Urothelium cell line (cell line): Measurements from ENCODE around the gene AP3S2.
"Not testable (repeated sequence)": the region's sequence is repeated elsewhere in the genome, so short reads cannot be mapped to it uniquely, and the experiment has no call there.

Experiments used
- DNase-seq: peaks from one replicate; pipeline ENCODE4 v3.0.0; 2011; ENCODE audit warnings: low spot score, mixed read lengths
- FAIRE-seq: peaks from 2 replicates; lab custom pipeline; 2011; peaks lifted over from hg19 to GRCh38; lab: Jason Lieb, UNC

The AP3S2 gene

GRCh38 chr15:89904519-89904918 is 10.7 kb upstream of the AP3S2 start:
- DNase-seq (no peak), FAIRE-seq (no peak)

DNA sequence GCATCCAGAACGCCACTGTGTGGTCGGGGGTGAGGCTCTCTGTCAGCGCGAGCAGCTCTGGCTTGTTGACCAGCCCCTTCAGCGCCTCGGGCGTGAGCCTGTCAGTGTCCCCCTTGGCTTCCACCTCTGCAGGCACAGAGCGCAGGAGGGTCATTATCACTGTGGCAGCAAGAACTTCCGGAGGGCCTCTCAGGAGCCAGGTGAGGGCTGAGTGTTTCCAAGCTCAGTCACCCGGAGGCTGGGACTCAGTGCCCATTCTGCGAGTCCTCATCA is 10.0 kb upstream of the AP3S2 start:
- no peak for FAIRE-seq

GRCh38 chr15:89903015-89903857 is 9.4 kb upstream of the AP3S2 start:
- no peak for FAIRE-seq
- DNase-seq: no peak

More for the DNA sequence above, 10.0 kb upstream of the AP3S2 start:
- no peak for DNase-seq

DNA sequence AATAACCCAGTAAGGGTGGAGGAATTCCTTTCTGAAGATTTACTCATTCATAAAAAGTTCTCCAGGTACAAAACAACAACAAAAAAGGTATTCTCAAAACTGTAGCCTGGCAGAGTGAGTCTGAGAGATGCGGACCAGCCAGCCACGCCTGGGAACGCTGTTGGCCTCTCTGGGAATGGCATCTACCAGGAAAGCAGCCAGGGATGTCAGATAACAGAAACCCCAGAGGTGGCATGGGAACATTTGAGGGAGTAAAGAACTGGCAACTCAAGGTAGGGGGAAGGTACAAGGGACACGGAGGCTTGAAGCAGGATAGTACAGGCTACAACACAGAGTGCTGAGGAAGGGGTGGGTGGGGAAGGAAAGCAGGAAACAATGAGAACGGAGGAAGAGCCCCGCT is 7.1 kb upstream of the AP3S2 start:
- no peak for FAIRE-seq

GRCh38 chr15:89899951-89900567 is 6.3 kb upstream of the AP3S2 start:
- no peak for FAIRE-seq

More for the DNA sequence above, 7.1 kb upstream of the AP3S2 start:
- no peak for DNase-seq

GRCh38 chr15:89899295-89899945 is 5.6 kb upstream of the AP3S2 start:
- no peak for FAIRE-seq
- no peak for DNase-seq

More at GRCh38 chr15:89899951-89900567, 6.3 kb upstream of the AP3S2 start:
- no peak for DNase-seq

GRCh38 chr15:89898614-89899294 is 5.0 kb upstream of the AP3S2 start:
- DNase-seq: peak; percentile 68
- no peak for FAIRE-seq

DNA sequence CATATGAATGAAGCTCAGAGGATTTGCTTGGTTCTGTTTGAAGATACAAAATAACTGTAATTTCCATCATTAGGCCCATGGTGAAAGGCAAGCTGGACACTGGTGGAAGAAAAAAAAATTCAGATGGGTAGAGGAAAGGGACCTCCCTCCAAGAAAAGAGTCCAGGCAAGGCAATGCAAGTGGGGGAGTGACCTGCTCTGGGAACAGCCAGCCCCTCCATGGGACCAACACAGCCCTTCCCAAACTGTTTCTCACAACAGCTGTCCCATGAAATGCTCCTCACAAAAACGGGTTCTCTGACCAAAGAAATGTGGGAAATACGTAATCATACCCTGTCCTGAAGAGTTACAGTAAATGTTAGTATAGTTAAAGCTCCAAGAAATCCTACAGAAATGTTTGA is 4.4 kb upstream of the AP3S2 start:
- DNase-seq (no peak), FAIRE-seq (no peak)

DNA sequence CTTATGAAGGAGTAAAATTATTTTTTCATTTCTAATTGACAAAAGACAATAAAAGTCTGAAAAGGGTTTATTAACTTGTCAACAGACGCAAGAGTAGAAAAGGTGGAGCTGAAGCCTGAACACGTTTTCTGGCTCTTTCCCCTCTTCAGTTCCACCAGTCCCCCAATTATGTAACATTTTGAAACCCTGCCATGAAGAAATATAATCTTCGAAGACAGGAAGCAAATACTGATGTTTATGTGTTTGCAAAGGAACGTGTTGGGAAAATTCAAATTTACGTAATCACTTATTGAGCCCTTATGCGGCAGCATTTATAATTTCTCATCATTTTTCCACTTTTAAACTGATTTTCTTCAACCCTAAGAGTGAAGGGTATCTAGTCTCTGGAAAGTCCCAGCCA is 767 bp downstream of the AP3S2 start:
- FAIRE-seq (no peak), DNase-seq (no peak)

DNA sequence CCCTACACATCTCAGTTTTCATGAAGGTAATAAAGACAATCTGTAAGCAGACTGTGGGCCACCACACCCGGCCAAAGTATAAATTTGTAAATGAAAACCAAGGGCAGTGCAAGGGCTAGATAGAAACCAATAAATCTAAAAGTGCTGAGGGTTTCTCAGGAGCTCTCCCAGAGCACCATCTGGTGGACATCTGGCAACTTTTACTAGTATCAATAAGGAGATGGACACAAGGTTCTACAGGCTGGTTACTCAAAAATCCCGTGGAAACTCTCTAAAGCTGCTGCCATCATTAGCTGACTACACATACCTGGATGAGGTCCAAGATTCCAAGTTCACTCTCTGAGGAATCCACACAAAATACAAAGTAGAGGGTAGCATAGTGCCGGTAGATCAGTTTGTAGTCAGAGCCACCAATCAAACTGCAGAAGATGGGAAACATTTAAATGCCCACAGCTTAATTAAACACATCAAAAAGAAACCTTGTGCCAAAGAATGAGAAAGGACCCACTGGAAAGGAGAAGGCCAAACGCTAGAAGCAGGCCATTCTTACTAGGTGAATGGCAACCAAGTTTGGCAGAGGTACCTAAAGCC is 5.5 kb downstream of the AP3S2 start:
- FAIRE-seq: no peak

GRCh38 chr15:89885611-89886010 is 8.2 kb downstream of the AP3S2 start:
- FAIRE-seq: no peak
- no peak for DNase-seq

More for the DNA sequence above, 5.5 kb downstream of the AP3S2 start:
- peak; percentile 23 for DNase-seq

DNA sequence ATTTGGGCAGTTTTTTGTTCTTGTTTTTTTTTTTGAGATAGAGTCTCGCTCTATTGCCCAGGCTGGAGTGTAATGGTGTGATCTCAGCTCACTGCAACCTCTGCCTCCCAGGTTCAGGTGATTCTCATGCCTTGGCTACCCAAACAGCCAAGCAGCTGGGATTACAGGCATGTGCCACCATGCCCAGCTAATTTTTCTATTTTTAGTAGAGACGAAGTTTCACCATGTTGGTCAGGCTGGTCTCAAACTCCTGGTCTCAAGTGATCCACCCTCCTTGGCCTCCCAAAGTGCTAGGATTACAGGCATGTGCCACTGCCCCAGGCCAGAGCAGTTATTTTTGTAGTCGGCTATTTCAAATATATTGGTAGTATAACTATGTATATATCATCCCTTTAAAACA is 8.6 kb downstream of the AP3S2 start:
- FAIRE-seq, DNase-seq: not testable (repeated sequence)

DNA sequence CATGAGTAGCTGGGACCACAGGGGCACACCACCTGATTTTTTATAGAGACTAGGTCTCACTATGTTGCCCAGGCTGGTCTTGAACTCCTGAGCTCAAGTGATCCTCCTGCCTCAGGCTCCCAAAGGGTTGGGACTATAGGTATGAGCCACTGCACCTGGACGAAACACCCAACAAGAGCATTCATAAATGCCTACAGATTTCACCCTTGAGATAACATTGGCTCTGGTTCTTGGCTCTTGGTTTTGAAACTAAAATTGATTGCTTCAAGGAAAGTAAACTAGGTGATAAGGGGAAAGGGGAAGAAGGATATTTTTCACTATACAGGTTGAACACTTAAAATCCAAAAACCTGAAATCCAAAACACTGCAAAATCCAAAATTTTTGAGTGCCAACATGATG is 10.3 kb downstream of the AP3S2 start:
- FAIRE-seq (no peak), DNase-seq (no peak)

DNA sequence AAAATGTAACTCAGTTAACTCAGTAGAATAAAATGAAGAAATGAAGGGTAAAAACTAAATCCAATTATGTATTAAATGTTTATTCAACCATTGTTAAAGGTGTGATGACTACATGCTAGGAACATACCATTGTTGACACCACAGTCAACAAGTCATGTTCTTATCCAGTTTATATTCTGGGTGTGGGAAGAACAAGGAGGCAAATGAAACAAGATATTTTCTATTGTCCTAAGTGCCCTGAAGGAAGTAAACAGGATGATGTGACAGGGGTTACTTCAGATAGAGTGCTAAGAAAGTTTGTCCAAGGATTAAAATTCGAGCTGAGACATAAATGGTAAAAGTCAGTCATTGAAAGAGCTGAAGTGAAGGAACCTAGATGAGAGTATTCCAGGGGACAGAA is 13.1 kb downstream of the AP3S2 start:
- FAIRE-seq (no peak), DNase-seq (no peak)

DNA sequence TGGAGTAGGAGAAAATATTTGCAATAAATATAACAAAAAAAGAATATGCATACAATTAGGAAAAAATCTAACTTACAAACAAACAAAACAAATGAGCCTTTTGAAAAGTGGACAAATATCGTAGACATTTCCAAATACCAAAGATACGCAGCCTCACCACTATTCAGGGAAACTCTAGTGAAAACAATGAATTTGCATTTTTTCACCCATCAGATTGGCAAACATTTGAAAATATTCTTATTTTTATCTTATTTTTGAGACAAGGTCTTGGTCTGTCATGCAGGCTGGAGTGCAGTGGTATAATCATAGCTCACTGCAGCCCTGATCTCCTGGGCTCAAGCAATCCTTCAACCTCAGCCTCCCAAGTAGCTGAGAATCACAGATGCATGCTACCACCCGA is 15.5 kb downstream of the AP3S2 start:
- FAIRE-seq: no peak
- no peak for DNase-seq

GRCh38 chr15:89877083-89877425 is 16.7 kb downstream of the AP3S2 start:
- no peak for FAIRE-seq
- no peak for DNase-seq

- DNase-seq (no peak), FAIRE-seq (no peak)
Measured at GRCh38 chr15:89876396-89877082, 17.3 kb downstream of the AP3S2 start.

DNA sequence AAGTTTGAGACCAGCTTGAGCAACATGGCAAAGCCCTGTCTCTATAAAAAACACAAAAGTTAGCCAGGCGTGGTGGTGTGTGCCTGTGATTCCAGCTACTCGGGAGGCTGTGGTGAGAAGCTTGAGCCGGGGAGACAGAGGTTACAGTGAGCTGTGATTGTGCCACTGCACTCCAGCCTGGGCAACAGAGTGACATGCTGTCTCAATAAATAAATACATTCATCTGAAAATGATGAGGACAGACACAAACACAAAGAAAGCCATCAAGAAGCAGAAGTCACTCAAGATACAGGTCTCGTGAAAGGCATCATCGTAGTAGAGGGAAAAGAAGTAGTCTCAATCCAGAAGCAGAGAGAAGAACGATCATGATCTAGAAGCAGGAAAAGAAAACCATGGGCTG is 18.1 kb downstream of the AP3S2 start:
- FAIRE-seq (no peak), DNase-seq (no peak)

- FAIRE-seq (no peak), DNase-seq (peak; percentile 87)
Measured at GRCh38 chr15:89874926-89875564, 18.7 kb downstream of the AP3S2 start.

GRCh38 chr15:89870688-89871288 is 23.0 kb downstream of the AP3S2 start:
- DNase-seq: no peak
- FAIRE-seq: no peak
